ELR (cell line): ENCODE measurements around the gene SOWAHB.
A peak's percentile ranks its signal among the peaks of the same experiment; 100 is the strongest.
"Not testable (repeated sequence)": the region's sequence is repeated elsewhere in the genome, so short reads cannot be mapped to it uniquely, and the experiment has no call there.

ENCODE experiments used
- DNase-seq: peaks from one replicate; pipeline ENCODE4 v3.0.0-alpha.2; 2015; ENCODE audit warnings: low read depth

The SOWAHB gene

DNA sequence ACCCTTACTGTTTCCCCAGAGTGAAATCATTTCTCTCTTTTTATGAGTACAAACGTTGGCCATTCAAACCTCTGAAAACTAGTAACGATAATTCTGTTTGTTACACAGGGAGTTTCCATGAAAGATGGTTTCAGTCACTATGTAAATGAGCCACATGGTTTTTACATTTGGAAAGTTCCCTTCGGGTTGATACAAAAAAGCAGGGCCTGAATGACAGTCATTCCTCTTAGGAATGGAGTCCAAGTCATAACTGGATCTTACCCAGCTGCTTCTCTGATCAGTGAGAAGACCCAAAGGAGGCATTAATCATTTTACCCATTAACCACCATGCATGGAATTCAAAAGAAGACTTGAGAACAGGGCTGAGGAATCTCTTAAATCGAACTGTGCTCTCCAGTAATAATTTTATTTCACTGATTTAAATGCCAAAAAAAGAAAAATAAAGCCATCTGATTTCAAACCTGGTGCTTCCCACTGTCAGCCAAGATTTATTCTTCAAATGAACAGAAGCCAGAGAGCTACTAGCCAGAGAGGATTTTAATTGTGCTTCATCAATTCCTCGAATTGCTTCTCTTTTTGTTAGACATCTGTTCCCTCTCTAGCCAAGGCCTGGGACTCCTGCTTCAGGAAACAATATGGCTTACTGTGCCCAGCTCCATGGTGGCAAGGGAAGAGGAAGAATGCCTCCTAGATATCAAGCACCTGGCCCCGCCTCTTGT lies 3.2 kb downstream of the SOWAHB start:
- no peak for DNase-seq

GRCh38 chr4:76892601-76893000 lies 5.3 kb downstream of the SOWAHB start:
- no peak for DNase-seq

DNA sequence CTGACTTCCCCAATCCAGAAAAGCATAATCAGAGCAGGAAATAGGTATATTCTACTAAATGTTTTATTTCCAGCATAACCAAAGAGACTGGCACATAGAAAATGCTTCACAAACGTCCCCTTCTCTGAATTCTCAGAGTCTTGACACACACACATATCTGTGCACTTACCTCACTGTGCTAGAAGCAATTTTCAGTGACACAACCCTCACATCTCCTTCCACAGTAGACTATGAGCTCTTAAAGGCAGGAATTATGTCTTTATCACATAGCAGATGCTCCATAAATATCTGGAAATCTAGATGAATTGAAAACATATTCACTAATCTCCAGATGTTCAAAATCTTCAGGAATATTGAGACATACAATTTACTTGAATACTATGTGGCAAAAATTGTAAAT lies 5.9 kb downstream of the SOWAHB start:
- no peak for DNase-seq

GRCh38 chr4:76886848-76887441 lies 11.0 kb downstream of the SOWAHB start:
- no peak for DNase-seq

GRCh38 chr4:76886214-76886613 lies 11.7 kb downstream of the SOWAHB start:
- DNase-seq, result no peak

DNA sequence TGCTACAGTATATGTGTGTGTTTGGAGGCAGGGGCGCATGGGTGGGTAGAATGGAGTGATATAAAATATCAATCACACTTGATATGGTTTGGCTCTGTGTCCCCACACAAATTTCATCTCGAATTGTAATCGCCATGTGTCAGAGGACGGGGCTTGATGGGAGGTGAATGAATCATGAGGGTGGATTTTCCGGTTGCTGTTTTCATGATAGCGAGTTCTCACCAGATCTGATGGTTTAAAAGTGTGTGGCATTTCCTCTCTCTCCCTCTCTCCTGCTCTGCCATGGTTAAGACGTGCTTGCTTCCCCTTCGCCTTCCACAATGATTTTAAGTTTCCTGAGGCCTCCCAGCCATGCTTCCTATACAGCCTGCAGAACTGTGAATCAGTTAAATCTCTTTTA lies 14.8 kb downstream of the SOWAHB start:
- DNase-seq, result peak; percentile 52

- no peak for DNase-seq
Observed at GRCh38 chr4:76882630-76883029, 15.3 kb downstream of the SOWAHB start.

DNA sequence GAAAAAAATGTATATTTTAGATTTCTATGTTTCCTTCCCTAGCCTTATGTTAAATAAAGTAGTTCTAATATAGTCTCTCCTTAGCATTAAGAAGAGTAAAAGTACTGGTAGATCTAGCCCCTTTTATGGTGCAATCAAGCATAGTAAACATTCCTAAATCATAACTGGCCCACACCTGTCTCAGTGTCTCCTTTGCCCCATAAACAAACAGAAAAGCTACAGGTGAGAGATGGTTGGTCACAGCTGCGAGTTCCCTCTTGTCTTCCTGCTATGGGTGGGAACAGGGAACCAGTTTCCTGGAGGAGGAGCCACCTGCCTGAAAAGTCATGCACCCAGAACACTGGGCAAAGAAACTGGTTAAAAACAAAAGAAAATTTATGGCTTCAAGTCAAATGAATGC lies 16.6 kb downstream of the SOWAHB start:
- DNase-seq, result no peak

DNA sequence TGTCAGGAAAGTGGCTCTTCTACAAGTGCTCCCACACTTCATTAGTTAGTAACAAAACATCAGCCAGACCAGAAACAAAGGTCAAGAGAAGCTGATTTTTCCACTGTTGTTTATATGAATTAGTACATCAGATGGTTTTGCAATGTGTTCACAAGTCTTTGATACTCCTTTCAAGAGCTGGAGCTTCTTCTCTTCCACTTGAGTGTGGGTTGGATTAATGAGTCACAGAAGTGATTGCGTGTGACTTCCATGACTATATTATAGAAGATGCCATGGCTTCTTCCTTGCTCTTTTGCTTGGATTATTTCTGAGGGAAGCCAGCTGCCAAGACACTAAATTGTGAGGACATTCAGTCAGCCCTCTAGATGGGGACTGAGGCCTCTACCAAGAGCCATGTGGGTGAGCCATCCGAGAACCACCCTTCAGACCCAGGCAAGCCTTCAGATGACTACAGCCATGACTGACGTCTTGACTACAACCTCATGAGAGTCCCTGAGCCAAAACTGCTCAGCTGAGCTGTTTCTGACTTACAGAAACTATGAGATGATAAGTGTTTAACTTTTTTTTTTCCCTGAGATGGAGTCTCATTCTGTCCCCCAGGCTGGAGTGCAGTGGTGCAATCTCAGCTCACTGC lies 18.1 kb downstream of the SOWAHB start:
- peak; percentile 20 for DNase-seq

DNA sequence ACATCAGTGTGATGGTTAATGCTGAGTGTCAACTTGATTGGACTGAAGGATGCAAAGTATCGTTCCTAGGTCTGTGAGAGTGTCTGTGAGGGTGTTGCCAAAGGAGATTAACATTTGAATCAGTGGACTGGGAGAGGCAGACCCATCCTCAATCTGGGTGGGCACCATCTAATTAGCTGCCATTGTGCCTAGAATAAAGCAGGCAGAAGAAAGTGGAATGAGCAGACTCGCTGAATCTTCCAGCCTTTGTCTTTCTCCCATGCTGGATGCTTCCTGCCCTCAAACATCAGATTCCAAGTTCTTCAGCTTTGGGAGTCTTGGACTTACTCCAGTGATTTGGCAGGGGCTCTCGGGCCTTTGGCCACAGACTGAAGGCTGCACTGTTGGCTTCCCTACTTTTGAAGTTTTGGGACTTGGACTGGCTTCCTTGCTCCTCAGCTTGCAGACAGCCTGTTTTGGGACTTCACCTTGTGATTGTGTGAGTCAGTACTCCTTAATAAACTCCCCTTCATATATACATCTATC lies 19.2 kb downstream of the SOWAHB start:
- DNase-seq, result not testable (repeated sequence)

GRCh38 chr4:76874176-76874575 lies 23.8 kb downstream of the SOWAHB start:
- DNase-seq, result peak; percentile 22

DNA sequence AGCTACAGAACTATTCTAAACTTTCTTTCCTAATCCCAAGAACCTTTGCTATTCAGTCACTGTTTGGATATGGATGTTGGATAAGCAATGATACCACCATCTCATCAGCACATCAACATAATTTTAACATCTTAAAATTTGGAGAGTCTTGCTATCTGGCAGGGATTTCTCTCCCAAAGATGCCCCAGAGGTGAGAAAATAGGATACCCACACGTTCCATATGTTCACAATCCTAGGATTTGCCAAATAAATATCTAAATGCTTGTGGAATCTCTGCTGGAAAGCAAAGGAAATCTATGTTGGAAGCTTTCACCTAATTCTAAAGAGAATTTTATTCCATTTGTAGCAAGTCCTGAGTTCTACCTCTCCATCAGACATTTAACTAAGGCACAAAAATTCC lies 24.4 kb downstream of the SOWAHB start:
- no peak for DNase-seq

GRCh38 chr4:76872556-76872955 lies 25.4 kb downstream of the SOWAHB start:
- DNase-seq, result no peak

GRCh38 chr4:76868780-76869179 lies 29.2 kb downstream of the SOWAHB start:
- DNase-seq, result not testable (repeated sequence)

- no peak for DNase-seq
Observed at GRCh38 chr4:76867880-76868655, 29.9 kb downstream of the SOWAHB start.

DNA sequence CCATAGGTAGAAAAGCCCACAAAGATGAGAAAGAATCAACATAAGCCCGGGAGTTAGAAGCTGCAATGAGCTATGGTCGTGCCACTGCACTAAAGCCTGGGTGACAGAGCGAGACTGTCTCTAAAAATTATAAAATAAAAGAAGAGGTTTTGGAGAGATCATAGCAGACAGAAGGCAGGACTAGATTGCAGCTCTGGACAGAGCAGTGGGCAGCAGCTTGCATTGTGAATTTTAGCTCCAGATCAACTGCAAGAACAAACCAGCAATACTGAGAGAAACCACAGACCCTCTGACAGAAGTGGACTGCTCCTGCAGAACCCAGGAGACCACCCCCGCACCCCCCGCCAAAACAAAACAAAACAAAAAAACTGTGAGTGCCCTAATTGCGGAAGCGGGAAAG lies 30.6 kb downstream of the SOWAHB start:
- no peak for DNase-seq

- DNase-seq, result no peak
Observed at GRCh38 chr4:76866641-76867040, 31.3 kb downstream of the SOWAHB start.

GRCh38 chr4:76858319-76858718 lies 39.6 kb downstream of the SOWAHB start:
- no peak for DNase-seq

DNA sequence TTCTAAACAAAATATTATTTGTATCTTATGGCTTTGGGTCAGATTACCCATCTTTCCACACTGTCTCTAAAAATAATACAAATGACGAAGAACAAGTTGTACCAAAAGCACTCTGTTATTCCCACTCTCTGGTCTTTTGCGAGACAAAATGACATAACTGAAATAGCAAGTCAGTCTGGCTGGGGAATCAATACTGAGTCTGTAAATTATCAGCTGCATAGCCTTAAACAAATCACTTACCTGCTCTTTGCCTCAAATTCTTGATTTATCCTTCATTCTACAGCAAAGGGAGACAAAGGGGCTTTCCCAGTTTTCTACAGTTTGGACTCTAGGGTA lies 40.9 kb downstream of the SOWAHB start:
- DNase-seq, result no peak

- no peak for DNase-seq
Observed at GRCh38 chr4:76856243-76857073, 41.5 kb downstream of the SOWAHB start.

DNA sequence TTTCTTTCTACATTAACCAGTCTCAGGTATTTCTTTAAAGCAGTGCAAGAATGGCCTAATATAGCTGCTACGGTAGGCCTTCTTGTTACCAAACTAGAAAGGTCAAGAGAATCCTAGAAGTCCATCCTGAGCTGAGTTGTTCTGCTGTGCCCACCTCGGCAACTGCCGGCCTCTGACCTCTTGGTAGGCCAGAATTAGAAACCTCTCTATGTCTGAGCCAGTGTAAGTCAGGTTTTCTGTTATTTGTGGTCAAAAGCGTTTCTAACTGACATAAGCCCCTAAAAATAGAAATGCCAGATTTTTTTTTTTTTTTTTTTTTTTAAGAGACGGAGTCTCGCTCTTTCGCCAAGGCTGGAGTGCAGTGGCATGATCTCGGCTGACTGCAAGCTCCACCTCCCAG lies 43.1 kb downstream of the SOWAHB start:
- no peak for DNase-seq

- DNase-seq, result no peak
Observed at GRCh38 chr4:76851375-76851774, 46.6 kb downstream of the SOWAHB start.
